ENCODE results near the gene AGL. TPM values are rescaled to one million over a fixed set of nuclear protein-coding genes. Genes with fewer than 3 reads are reported as not detected.

The AGL gene
- total RNA-seq, 1 donor from 2014 or later = 26.4 TPM

Other genes starting within 250 kb of the AGL start
- gene PALMD, start 204.2 kb upstream of the AGL start, total RNA-seq = 29.1 TPM
- 16.3 TPM for gene FRRS1, start 83.7 kb upstream of the AGL start, total RNA-seq
- gene SLC35A3, start 119.6 kb downstream of the AGL start, total RNA-seq = 39.5 TPM

All from ureter (tissue), 1 donor.